ENCODE data around the gene FRMD4A. TPM values are rescaled to one million over a fixed set of nuclear protein-coding genes. Genes with fewer than 3 reads are reported as not detected.
"Not testable (repeated sequence)": the region's sequence is repeated elsewhere in the genome, so short reads cannot be mapped to it uniquely, and the experiment has no call there.

Gene FRMD4A
- total RNA-seq, 1 experiment from 2014 or later, result 7.1 TPM

GRCh38 chr10:13767676-13768178 lies 563.0 kb downstream of the FRMD4A start:
- no peak overlapping the region for H3K4me3 ChIP-seq (ENCODE audit: low read length)
- ATAC-seq (no peak), DNase-seq (no peak)
- H3K27me3 ChIP-seq (ENCODE audit: low read length), result no peaks in the 10 kb centered on the region
- peaks cover 5% of the 10 kb centered on the region; the same call in 1 of the 2 replicates for H3K4me1 ChIP-seq (ENCODE audit: insufficient read depth, low read length)
- no peaks in the 10 kb centered on the region for H4K20me1 ChIP-seq (ENCODE audit: low read length)
- no peak overlapping the region for H3K27ac ChIP-seq (ENCODE audit: low read length)
- TF ChIP-seq CTCF (conservative IDR thresholded peaks at IDR 0.05; ENCODE audit: low read depth, low read length), result no peak
- TF ChIP-seq EZH2phosphoT487 (IDR thresholded peaks at IDR 0.05; ENCODE audit: borderline replicate concordance, low read length), result no peak
- TF ChIP-seq EZH2 (IDR thresholded peaks at IDR 0.05; ENCODE audit: low read length, unreplicated experiment), result no peak
- H3K79me2 ChIP-seq (ENCODE audit: low read length), result no peaks in the 10 kb centered on the region
- CTCF ChIA-PET, result no interaction called here
- H3K36me3 ChIP-seq (ENCODE audit: low read depth, low read length), result no peaks in the 10 kb centered on the region
- no peaks in the 10 kb centered on the region for H3K9me3 ChIP-seq (ENCODE audit: low read length)
- H2AFZ ChIP-seq (ENCODE audit: low read length), result no peak overlapping the region
- H3K4me2 ChIP-seq (ENCODE audit: low read length), result no peak overlapping the region
- intact Hi-C loops (cut with micrococcal nuclease), result no loop called here
- no peak overlapping the region for H3K9ac ChIP-seq (ENCODE audit: low read length)
- no TSS peak for BruUV-seq (replicated peaks)
- H3F3A ChIP-seq (ENCODE audit: low read length, unreplicated experiment), result no peaks in the 10 kb centered on the region
- no peaks in the 10 kb centered on the region for H3K9me2 ChIP-seq (replicated peaks; ENCODE audit: low read length)
- POLR2A ChIA-PET (ENCODE audit: unreplicated experiment), result no interaction called here

GRCh38 chr10:13767148-13767547 lies 563.6 kb downstream of the FRMD4A start:
- ATAC-seq; H4K20me1 ChIP-seq (ENCODE audit: low read length); intact Hi-C loops (cut with micrococcal nuclease); H3K36me3 ChIP-seq (ENCODE audit: low read depth, low read length); DNase-seq; H3K4me3 ChIP-seq (ENCODE audit: low read length); H3K9ac ChIP-seq (ENCODE audit: low read length); POLR2A ChIA-PET (ENCODE audit: unreplicated experiment); H3K4me1 ChIP-seq (ENCODE audit: insufficient read depth, low read length); H3F3A ChIP-seq (ENCODE audit: low read length, unreplicated experiment); H3K9me3 ChIP-seq (ENCODE audit: low read length); H3K27ac ChIP-seq (ENCODE audit: low read length); H2AFZ ChIP-seq (ENCODE audit: low read length); H3K9me2 ChIP-seq (replicated peaks; ENCODE audit: low read length); H3K27me3 ChIP-seq (ENCODE audit: low read length); BruUV-seq (replicated peaks); CTCF ChIA-PET; H3K4me2 ChIP-seq (ENCODE audit: low read length); H3K79me2 ChIP-seq (ENCODE audit: low read length): not testable (repeated sequence)

- H3K79me2 ChIP-seq (ENCODE audit: low read length), result no peaks in the 10 kb centered on the region
- H3K9me2 ChIP-seq (replicated peaks; ENCODE audit: low read length), result no peaks in the 10 kb centered on the region
- 0 out of 2 replicates have a peak, but pooled peaks cover 2% of the 10 kb centered on the region for H3K4me1 ChIP-seq (ENCODE audit: insufficient read depth, low read length)
- no peaks in the 10 kb centered on the region for H3K9me3 ChIP-seq (ENCODE audit: low read length)
- ATAC-seq (no peak), DNase-seq (no peak)
- ChIA-PET CTCF (no interaction called here), POLR2A (ENCODE audit: unreplicated experiment) (no interaction called here)
- no peak overlapping the region for H2AFZ ChIP-seq (ENCODE audit: low read length)
- H3K4me2 ChIP-seq (ENCODE audit: low read length), result no peak overlapping the region
- no peak overlapping the region for H3K27ac ChIP-seq (ENCODE audit: low read length)
- no peaks in the 10 kb centered on the region for H3K27me3 ChIP-seq (ENCODE audit: low read length)
- intact Hi-C loops (cut with micrococcal nuclease), result no loop called here
- no peaks in the 10 kb centered on the region for H4K20me1 ChIP-seq (ENCODE audit: low read length)
- H3K4me3 ChIP-seq (ENCODE audit: low read length), result no peak overlapping the region
- no peaks in the 10 kb centered on the region for H3K36me3 ChIP-seq (ENCODE audit: low read depth, low read length)
- H3F3A ChIP-seq (ENCODE audit: low read length, unreplicated experiment), result no peaks in the 10 kb centered on the region
- no peak for TF ChIP-seq EZH2phosphoT487 (IDR thresholded peaks at IDR 0.05; ENCODE audit: borderline replicate concordance, low read length)
- no peak for TF ChIP-seq EZH2 (IDR thresholded peaks at IDR 0.05; ENCODE audit: low read length, unreplicated experiment)
- TF ChIP-seq CTCF (conservative IDR thresholded peaks at IDR 0.05; ENCODE audit: low read depth, low read length), result no peak
- BruUV-seq (replicated peaks), result no TSS peak
- H3K9ac ChIP-seq (ENCODE audit: low read length), result no peak overlapping the region
These were observed 564.9 kb downstream of the FRMD4A start for GRCh38 chr10:13765641-13766341.
